Activated T-cell treated with anti-CD3 and anti-CD28 coated beads, Interleukin-2, amount 50 U/mL, for 24 hours (primary cell): ENCODE data around the gene MOB3A.
A peak's percentile ranks its signal among the peaks of the same experiment; 100 is the strongest.

ENCODE experiments used
- DNase-seq: peaks from one replicate; pipeline ENCODE4 v3.0.0-alpha.2; 2020
- H3K27ac Mint-ChIP-seq: 2 replicates; pipeline ENCODE4 v1.8.0; 2020; ENCODE audit warnings: mild to moderate bottlenecking, mixed read lengths
- H3K27me3 Mint-ChIP-seq: 2 replicates; pipeline ENCODE4 v1.8.0; 2020; ENCODE audit warnings: mixed read lengths
- H3K36me3 Mint-ChIP-seq: 2 replicates; pipeline ENCODE4 v1.8.0; 2020; ENCODE audit warnings: low read depth, mixed read lengths
- H3K4me1 Mint-ChIP-seq: 2 replicates; pipeline ENCODE4 v1.8.0; 2020; ENCODE audit warnings: low read depth, mixed read lengths
- H3K4me3 Mint-ChIP-seq: 2 replicates; pipeline ENCODE4 v1.8.0; 2020; ENCODE audit warnings: mild to moderate bottlenecking, moderate library complexity, mixed read lengths
- H3K9me3 Mint-ChIP-seq: 2 replicates; pipeline ENCODE4 v1.8.0; 2020; ENCODE audit warnings: mixed read lengths

The MOB3A gene

DNA sequence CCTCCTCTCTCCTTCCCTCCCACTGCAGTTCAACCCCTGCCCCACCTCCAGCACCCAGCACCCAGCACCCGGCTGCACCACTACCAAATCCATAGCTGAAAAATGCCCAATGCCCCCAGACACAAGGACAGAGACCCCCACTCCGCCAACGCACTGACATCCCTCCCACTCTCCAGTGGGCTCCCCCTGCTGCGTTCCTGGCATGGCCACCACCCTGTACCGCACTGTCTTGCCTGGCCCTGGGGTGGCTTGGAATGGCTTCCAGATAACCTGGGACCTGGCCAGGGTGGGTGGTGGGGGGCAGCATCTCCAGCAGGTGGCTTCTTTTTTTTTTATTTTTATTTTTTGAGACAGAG lies 39.3 kb downstream of the MOB3A start:
- peak overlapping the region; percentile 86 for H3K27ac Mint-ChIP-seq
- H3K9me3 Mint-ChIP-seq = no peaks in the 10 kb centered on the region
- H3K36me3 Mint-ChIP-seq = peaks cover 5% of the 10 kb centered on the region
- peaks cover 52% of the 10 kb centered on the region for H3K4me1 Mint-ChIP-seq
- H3K4me3 Mint-ChIP-seq = no peak overlapping the region
- DNase-seq = no peak
- H3K27me3 Mint-ChIP-seq = no peaks in the 10 kb centered on the region

DNA sequence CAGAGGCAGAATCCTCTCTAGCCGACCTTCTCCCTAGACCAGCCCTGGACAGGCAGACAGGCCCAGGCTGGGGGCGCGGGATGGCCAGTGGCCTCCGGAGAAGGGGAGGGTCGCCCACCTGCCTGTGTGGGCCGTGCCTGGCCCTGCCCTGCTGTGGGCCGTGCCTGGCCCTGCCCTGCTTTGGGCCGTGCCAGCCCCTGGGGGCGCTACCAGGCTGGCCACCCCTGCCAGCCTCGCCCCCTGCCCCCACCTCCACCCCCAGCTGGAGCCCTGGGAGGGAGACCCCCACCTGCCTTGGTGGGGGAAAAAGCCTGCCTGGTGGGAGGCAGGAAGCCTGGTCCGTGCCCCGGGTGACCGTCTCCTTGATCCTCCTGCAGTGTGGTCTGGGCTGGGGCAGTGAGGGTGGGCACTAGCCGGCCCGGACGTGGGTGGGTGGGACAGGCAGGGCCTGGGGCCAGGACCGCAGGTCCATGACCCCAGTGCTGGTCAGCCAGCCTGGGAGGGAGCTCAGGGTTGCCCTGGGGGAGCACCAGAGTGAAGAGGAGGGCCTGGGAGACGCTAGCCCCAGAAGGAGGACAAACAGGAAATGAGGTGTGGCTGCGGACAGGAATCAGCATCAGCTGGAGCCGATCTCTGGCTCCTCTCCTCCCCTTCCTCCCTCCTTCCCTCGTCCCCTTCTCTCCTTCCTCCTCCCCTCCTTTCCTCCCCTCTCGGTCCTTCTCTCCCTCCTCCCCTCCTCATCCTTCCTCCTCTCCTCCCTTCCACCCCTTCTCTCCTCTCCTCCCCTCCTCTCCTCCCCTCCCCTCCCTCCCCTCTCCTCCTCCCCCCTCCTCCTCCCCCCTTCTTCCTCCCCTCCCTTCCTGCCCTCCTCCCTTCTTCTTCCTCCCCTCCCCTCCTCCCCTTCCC lies 39.9 kb downstream of the MOB3A start:
- peaks cover 56% of the 10 kb centered on the region for H3K4me1 Mint-ChIP-seq
- H3K9me3 Mint-ChIP-seq = no peaks in the 10 kb centered on the region
- peak overlapping the region; percentile 93 for H3K27ac Mint-ChIP-seq
- H3K36me3 Mint-ChIP-seq = peaks cover 4% of the 10 kb centered on the region
- H3K27me3 Mint-ChIP-seq = no peaks in the 10 kb centered on the region
- DNase-seq = no peak
- H3K4me3 Mint-ChIP-seq = peak overlapping the region; percentile 57

DNA sequence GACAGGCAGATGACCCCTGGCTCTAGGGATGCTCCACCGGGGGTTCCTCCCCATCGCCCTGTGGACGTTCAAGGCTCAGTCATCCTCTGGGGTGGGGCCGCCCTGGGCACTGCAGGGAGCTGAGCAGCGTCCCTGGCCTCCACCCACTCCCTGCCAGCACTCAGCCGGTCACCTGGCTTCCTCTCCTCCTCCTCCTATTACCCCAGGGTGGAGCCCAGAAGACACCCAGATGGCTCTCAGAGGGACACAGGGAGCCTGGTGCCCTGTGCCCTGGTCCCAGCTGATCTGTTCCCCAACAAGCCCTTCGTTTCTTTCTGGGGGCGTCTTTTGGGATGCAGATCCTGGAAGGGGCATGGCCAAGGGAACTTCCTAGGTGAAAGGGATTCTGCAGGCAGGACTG lies 41.4 kb downstream of the MOB3A start:
- Mint-ChIP-seq H3K36me3 (peaks cover 1% of the 10 kb centered on the region), H3K9me3 (no peaks in the 10 kb centered on the region), H3K4me1 (peaks cover 48% of the 10 kb centered on the region), H3K27me3 (no peaks in the 10 kb centered on the region), H3K4me3 (no peak overlapping the region), H3K27ac (peak overlapping the region; percentile 51)
- no peak for DNase-seq

DNA sequence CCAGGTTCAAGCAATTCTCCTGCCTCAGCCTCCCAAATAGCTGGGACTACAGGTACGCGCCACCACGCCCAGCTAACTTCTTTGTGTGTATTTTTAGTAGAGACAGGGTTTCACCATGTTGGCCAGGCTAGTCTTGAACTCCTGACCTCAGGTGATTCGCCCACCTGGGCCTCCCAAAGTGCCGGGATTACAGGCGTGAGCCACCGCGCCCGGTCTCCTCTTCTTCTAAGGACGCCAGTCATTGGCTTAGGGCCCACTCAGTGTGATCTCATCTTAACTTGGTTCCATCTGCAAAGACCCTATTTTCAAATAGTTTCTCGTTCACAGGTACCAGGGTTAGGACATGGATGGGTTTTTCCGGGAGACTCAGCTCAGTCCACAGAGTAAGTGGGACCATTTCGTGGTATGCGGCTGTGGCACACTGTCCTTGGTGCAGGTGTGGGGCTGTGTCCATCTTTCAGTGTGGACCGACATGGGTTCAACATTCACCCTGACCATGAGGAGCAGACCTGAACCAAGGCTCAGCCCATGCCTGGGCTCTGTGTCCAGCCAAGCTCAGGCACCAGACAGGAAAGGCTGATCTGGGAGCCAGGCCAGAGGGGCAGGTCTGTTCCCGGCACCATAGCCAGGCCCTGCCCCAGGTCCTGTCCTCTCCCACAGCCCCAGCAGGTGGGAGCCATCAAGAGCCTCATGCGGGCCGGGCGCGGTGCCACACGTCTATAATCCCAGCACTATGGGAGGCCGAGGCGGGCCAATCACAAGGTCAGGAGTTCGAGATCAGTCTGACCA lies 42.3 kb downstream of the MOB3A start:
- H3K9me3 Mint-ChIP-seq = no peaks in the 10 kb centered on the region
- peak overlapping the region; percentile 64 for H3K27ac Mint-ChIP-seq
- peaks cover 52% of the 10 kb centered on the region for H3K4me1 Mint-ChIP-seq
- no peak overlapping the region for H3K4me3 Mint-ChIP-seq
- DNase-seq = no peak
- peaks cover 7% of the 10 kb centered on the region for H3K36me3 Mint-ChIP-seq
- no peaks in the 10 kb centered on the region for H3K27me3 Mint-ChIP-seq

DNA sequence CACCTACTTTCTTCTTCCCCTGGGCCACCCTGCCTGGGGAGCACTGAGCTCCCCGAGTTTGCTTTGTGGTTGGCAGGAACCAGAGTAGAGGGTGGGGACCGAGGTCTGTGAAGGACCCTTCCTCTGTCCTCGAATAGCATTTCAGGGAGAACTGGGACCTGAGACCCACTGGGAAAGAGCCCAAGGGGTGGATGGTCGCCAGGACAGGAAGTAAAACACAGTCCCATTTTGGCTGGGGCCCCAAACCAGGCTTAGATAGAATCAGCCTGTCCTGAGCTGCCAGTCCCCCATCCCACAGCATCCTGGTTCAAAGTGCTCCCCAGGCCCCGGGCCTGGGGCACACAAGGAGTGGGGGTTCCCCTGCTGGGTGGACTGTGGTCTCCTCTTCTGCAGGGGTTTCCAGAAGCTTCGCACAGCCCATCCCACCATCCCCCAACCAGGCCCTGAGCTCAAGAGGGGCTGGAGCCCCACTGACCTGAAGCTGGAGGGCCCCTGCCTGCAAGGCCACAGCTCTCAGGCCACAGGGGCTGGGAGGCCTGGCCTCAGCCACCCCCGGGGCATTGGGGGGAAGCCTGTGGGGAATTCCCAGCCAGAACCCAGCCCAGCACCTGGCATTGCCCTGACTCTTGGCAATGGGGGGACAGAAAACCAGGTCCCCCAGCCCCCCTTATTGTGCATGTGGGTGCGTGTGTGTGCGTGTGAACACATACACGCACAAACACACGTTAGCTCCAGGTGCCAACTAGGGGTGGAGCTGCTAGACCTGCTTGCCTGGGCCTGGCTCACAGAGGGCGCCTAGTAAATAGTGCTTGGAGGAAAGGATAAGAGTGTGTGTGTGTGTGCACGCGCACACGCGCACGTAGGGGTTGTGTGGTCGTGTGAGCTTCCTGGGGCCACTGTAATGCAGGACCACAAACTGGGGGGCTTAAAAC lies 44.1 kb downstream of the MOB3A start:
- Mint-ChIP-seq H3K4me3 (peak overlapping the region; percentile 73), H3K27ac (peak overlapping the region; percentile 95), H3K9me3 (no peaks in the 10 kb centered on the region), H3K27me3 (no peaks in the 10 kb centered on the region), H3K36me3 (peaks cover 15% of the 10 kb centered on the region), H3K4me1 (peaks cover 53% of the 10 kb centered on the region)
- peak; percentile 63 for DNase-seq

DNA sequence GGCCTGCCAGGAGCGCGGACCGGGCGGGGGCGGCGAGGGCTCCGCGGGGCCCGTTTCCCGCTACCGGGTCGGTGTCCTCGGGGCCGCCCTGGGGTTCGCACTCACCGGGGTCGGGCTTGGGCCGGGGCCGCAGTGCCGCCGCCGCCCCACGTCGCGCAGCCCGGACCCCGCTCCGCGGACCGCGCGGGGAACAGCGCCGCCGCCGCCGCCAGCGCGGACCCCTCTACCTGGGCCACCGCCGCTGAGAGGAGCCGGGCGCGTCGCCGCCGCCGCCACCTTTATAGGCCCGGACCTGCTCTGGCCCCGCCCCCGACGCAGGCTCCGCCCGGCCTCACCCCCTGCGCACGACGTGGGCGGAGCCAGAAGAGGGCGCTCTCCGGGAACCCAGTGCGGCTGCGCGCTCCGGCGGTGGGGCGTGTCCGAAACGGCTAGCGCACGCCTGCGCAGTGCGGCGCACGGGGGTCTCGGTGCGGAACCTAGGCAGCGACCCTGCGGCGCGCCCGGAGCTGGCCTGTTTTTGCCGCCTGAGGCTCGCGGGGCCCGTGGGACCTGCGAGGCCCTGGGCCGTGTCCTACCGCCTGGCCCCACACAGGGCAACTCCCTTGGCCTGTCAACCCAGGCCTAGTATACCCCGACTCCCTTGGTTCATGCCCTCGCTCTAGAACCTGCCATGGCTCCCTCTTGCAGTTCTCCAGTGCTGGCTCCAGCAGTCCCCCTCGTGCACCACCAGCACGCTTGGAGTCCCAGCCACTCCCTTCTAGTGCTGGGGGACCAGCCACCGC lies 44.9 kb downstream of the MOB3A start, which contains the start of gene MKNK2:
TSS of gene MKNK2 (minus strand) at position 254 of the 782 bp plus-strand sequence. CDS start 393 bp downstream, outside the sequence.
- Mint-ChIP-seq H3K36me3 (peaks cover 22% of the 10 kb centered on the region), H3K27ac (peak within 1 kb of the TSS; percentile 95), H3K9me3 (no peaks in the 10 kb centered on the region), H3K27me3 (no peaks in the 10 kb centered on the region), H3K4me3 (peak within 1 kb of the TSS; percentile 83), H3K4me1 (peaks cover 51% of the 10 kb centered on the region)
- DNase-seq = peak; percentile 98

DNA sequence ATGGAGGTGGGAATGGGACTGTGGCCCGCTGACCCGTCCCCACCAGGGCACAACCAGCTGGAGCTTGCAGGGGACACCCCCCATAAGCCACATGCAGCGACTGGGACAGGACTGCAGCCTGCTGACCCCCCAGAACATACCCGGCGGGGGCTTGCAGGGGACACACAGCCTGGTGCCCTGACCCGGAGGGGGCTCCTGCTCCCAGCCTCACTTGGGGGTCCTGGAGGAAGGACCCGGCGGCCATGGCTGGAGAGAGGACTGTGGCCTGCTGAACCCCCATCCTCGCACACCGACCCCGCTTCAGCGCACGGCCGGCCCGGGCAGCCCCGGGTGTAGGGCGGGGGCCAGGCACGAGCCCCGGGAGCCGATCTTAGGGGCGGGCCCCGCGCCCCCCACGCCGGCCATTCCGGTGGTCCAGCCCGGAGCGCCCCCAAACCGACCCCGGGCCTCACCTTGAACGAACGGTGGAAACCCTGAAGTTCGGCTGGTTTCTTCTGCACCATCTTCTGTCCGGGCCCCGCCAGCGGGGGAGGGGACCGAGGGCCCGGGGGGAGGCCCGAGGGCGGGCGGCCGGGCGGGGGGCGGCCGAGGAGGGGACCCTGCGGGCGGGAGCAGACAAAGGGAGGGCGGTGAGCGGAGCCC lies 45.7 kb downstream of the MOB3A start:
- H3K27me3 Mint-ChIP-seq = no peaks in the 10 kb centered on the region
- H3K27ac Mint-ChIP-seq = peak overlapping the region; percentile 89
- H3K4me1 Mint-ChIP-seq = peaks cover 47% of the 10 kb centered on the region
- peak overlapping the region; percentile 83 for H3K4me3 Mint-ChIP-seq
- no peaks in the 10 kb centered on the region for H3K9me3 Mint-ChIP-seq
- peak; percentile 57 for DNase-seq
- H3K36me3 Mint-ChIP-seq = peaks cover 27% of the 10 kb centered on the region

DNA sequence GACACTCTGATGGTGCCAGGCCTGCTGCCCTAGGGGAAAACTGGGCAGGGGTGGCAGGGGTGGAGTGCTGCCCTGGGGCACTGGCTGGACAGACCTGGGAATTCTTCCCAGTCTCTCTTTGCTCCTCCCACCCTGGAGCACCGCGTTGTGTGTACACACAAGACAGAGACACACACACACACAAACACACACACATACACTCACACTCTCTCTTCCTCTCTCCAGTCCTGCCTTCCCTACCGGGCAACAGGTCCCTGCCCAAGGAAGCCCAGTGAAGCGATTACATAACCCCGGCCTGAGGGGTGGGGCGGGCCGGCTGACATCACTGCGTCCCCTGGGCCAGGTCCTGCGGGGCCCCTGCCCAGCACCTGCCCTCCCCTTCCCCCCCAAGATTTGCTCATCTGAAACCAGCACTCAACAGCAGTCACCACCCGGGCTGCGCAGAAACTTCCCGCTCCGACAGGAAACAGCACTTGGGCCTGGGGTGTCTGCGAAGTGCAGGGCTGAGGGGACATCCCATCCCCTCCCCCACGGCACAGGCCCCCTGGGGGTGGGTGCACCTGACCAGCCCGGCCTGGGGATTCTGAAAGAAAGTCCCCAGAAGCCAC lies 46.3 kb downstream of the MOB3A start:
- DNase-seq = peak; percentile 75
- Mint-ChIP-seq H3K36me3 (peaks cover 33% of the 10 kb centered on the region), H3K9me3 (no peaks in the 10 kb centered on the region), H3K27ac (peak overlapping the region; percentile 89), H3K4me1 (peaks cover 45% of the 10 kb centered on the region), H3K4me3 (peak overlapping the region; percentile 83), H3K27me3 (no peaks in the 10 kb centered on the region)

DNA sequence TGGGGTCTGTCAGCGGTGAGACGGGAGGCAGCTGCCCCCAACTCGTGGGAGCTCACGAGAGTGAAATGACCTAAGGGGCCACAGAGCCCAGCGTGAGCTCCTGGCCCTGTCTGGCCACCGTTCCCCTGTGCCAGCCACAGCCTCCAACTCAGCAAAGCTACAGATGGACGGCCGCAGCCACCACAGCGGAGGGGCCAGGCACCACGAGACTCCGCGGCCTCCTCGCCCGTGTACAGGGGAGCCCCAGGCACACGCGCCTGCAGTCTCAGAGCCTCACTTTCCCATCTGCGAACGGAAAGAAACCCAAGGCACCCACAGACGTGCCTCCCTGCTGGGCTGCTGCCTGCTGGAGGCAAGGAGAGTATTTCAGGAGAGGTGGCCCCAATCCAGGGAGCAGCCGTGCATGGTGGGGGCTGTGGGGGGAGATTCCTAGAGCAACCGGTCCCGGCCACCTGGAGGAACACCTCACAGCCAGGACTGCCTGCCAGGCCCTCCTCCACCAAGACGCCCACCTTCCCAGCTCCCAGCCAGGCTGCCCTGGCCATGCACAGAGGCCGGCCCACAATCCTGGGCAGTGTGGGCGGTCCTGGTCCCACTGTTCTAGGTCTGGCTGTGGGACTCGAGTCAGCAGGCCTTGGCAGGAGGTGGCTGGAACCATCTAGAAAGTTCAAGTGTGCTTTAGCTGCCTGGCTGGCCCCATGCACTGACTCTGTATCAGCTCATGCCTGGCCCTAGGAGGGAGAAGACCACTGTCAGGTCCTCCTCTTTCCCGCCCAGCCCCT lies 47.0 kb downstream of the MOB3A start:
- Mint-ChIP-seq H3K27me3 (no peaks in the 10 kb centered on the region), H3K4me1 (peaks cover 46% of the 10 kb centered on the region), H3K27ac (peak overlapping the region; percentile 89), H3K36me3 (peaks cover 37% of the 10 kb centered on the region), H3K4me3 (peak overlapping the region; percentile 83), H3K9me3 (no peaks in the 10 kb centered on the region)
- no peak for DNase-seq

DNA sequence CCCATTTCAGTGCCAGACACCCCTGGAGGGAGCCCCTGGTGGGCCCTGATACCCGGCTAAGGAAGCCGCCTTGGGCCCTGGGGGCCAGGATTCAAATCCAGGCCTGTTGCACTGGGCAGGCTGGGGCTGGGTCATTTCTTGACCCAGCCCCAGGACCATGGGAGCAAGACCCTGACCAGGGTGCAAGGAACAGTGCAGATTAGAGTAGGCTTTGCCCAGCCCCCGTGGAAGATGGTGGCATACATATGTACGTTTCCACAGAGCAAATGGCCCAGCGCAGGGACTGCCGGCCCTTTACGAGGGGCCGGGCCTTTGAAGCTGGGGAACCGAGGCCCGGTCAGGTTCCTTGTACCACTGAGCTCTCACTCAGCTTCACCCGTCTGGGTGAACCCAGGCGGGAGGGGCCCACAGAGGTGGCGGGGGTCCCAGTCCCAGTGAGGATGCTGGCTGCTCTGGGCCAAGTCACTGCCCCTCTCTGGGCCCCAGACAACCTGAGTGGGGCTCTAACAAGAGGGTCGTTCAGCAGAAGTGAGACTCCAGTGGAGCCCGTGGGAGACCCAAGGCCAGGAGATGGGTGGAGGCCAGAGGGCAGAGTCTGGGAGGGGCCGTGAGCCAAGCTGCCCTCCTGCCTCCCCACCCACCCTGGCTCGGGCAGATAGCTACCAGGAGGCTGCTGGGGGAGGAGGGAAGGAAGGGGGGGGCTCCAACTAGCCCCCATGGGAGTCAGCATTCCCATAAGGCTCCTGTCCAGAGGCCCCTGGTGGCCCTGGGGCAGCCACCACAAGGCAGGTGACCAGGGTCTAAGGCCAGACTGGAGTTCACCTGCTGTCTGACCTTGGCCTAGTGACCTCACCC lies 47.8 kb downstream of the MOB3A start:
- Mint-ChIP-seq H3K27ac (peak overlapping the region; percentile 77), H3K36me3 (peaks cover 43% of the 10 kb centered on the region), H3K27me3 (no peaks in the 10 kb centered on the region), H3K4me3 (peak overlapping the region; percentile 83), H3K4me1 (peaks cover 52% of the 10 kb centered on the region), H3K9me3 (no peaks in the 10 kb centered on the region)
- no peak for DNase-seq

DNA sequence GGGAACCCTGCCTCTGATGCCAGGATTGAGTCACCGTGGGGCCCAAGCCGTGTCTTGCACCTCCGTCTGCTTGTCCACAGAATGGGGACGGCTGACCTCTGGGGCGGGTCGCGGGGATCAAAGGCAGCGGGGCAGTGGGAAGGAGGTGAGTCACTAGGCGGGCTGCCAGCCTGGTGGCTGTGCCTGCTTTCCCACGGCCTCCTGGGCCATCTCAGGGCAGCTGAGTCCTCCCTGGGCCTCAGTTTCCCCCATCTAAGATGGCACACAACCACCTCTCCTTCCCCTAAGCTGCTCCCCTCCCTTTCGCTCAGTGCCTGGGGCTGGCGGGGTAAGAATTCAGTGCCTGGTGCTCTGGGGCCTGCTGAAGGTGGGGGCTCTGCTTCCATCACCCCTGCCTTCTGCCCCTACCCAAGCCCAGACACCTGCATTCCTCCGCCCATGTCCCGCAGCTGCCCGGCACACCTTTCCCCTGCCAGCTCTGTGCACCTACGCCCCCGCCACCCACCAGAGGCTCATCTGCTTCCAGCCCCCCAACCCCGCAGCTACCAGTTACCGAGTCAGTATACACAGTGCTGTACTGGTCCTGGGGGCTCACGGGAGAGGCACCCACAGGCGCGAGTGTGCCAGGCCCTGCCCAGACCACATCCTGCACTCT lies 48.5 kb downstream of the MOB3A start:
- H3K36me3 Mint-ChIP-seq = peaks cover 50% of the 10 kb centered on the region
- H3K27ac Mint-ChIP-seq = peak overlapping the region; percentile 77
- H3K9me3 Mint-ChIP-seq = no peaks in the 10 kb centered on the region

More for the DNA sequence above, 48.5 kb downstream of the MOB3A start:
- H3K4me3 Mint-ChIP-seq = no peak overlapping the region
- no peak for DNase-seq
- H3K27me3 Mint-ChIP-seq = no peaks in the 10 kb centered on the region
- peaks cover 58% of the 10 kb centered on the region for H3K4me1 Mint-ChIP-seq
